Measurements from ENCODE around the gene INSRR. TPM values are rescaled to one million over a fixed set of nuclear protein-coding genes. Genes with fewer than 3 reads are reported as not detected.

Gene INSRR
- total RNA-seq, 1 donor from 2014 or later, result 0.45 TPM

DNA sequence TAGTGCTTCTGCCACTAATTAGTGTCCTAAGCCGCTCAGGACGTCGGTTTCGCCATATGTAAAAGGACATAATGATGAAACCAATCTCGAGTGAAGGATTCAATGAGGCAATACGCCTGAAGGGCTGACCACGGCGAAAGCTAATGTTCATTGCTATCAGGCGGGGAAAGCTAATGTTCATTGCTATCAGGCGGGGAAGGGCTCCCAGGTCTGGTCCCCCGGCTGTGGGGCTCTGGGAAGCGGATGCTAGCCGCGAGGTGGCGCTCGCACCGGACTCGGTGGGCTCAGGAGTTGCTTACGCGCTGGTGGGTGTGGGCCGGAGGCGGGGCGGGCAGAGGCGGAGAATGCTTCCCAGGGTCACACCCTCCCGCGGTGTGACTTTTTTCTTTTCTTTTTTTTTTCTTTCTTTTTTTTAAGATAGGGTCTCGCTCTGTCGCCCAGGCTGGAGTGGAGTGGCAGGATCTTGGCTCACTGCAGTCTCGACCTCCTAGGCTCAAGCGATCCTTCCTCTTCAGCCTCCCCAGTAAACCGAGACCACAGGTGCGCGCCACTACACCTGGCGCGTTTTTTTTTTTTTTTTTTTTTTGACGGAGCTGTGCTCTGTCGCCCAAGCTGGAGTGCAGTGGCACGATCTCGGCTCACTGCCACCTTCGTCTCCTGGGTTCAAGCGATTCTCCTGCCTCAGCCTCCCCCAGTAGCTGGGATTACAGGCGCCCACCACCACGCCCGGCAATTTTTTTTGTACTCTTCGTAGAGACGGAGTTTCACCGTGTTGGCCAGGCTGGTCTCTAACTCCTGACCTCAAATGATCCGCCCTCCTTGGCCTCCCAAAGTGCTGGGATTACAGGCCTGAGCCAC, 33.5 kb upstream of the INSRR start:
- TF ChIP-seq, protein P1, sequence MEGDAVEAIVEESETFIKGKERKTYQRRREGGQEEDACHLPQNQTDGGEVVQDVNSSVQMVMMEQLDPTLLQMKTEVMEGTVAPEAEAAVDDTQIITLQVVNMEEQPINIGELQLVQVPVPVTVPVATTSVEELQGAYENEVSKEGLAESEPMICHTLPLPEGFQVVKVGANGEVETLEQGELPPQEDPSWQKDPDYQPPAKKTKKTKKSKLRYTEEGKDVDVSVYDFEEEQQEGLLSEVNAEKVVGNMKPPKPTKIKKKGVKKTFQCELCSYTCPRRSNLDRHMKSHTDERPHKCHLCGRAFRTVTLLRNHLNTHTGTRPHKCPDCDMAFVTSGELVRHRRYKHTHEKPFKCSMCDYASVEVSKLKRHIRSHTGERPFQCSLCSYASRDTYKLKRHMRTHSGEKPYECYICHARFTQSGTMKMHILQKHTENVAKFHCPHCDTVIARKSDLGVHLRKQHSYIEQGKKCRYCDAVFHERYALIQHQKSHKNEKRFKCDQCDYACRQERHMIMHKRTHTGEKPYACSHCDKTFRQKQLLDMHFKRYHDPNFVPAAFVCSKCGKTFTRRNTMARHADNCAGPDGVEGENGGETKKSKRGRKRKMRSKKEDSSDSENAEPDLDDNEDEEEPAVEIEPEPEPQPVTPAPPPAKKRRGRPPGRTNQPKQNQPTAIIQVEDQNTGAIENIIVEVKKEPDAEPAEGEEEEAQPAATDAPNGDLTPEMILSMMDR (IDR thresholded peaks at IDR 0.05; ENCODE audit: unreplicated experiment), result peak; percentile 78
- peak; percentile 91 to 95 for DNase-seq (ENCODE audit: low spot score in 2 of 2, unreplicated experiment in 2 of 2)
- no peaks in the 10 kb centered on the region for H3K9me3 Mint-ChIP-seq
- no peak overlapping the region for H3K27ac Mint-ChIP-seq
- H3K36me3 Mint-ChIP-seq, result no peaks in the 10 kb centered on the region
- peaks cover 40% of the 10 kb centered on the region for H3K27me3 Mint-ChIP-seq (ENCODE audit: low read depth)
- H3K4me1 Mint-ChIP-seq, result peaks cover 37% of the 10 kb centered on the region
- H3K4me3 Mint-ChIP-seq, result peak overlapping the region; percentile 53

DNA sequence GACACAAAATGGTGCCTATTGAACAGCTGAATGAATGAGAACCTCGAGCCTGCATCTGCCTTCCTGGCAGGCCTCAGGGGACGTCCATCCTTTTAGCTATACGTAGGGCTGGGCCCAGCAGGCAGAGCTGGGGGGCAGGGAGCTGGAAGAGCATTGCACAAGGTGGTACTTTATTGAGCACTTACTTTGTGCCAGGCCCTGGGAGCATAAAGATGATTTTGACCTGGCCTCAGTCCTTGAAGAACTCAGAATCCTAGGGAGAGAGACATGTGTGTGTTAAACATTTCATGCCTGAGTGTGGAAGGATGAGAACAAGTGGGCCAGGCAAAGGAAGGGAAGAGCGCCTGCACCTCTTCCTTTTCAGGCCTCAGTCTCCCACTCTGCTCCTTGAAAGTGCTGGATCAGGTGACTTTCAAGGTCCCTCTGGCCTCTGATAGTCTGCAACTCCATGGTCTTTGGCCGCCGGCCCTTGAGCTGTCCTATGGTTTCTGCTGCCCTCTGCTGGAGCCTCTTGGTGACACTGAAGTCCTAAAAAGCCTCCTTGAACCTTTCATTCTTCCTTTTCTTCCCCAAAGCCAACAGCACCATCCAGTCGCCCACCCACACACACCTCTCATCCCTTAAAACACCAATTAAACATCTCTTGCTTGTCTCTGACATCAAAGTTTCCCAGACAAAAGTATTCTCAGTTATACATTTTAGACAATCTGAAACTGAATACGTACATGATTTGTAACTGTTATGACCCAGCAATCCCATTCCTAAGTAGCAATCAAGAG, 31.1 kb upstream of the INSRR start:
- H3K4me1 Mint-ChIP-seq, result peaks cover 24% of the 10 kb centered on the region
- no peaks in the 10 kb centered on the region for H3K36me3 Mint-ChIP-seq
- H3K9me3 Mint-ChIP-seq, result no peaks in the 10 kb centered on the region
- DNase-seq (ENCODE audit: low spot score in 2 of 2, unreplicated experiment in 2 of 2), result peak; percentile 53 to 79
- H3K27ac Mint-ChIP-seq, result no peak overlapping the region
- TF ChIP-seq, protein P1 (IDR thresholded peaks at IDR 0.05; ENCODE audit: unreplicated experiment), result peak; percentile 61
- peaks cover 50% of the 10 kb centered on the region for H3K27me3 Mint-ChIP-seq (ENCODE audit: low read depth)
- no peak overlapping the region for H3K4me3 Mint-ChIP-seq

DNA sequence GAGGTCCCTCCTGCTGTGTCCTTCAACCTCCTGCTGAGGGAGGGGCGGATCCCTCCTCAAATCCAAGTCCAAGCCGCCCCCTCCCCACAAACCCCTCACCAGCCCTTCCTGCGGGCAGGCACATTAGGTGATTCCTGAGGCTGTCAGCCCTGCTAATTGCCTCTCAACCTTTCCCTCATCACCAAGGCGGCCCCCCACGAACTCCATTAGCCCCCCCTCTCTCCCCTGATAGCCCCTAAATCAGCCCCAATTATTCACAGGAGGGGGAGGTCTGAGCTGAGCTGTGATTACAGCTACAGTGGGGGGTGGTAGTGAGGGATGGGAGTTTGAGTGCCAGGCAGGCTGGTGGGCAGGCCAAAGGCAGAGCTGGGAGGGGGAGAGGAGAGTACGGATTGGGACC, 28.8 kb upstream of the INSRR start:
- peaks cover 20% of the 10 kb centered on the region for H3K4me1 Mint-ChIP-seq
- no peak overlapping the region for H3K4me3 Mint-ChIP-seq
- no peaks in the 10 kb centered on the region for H3K36me3 Mint-ChIP-seq
- no peak for DNase-seq (ENCODE audit: low spot score in 2 of 2, unreplicated experiment in 2 of 2)
- H3K27ac Mint-ChIP-seq, result no peak overlapping the region
- H3K27me3 Mint-ChIP-seq (ENCODE audit: low read depth), result peaks cover 46% of the 10 kb centered on the region
- TF ChIP-seq, protein P1 (IDR thresholded peaks at IDR 0.05; ENCODE audit: unreplicated experiment), result no peak
- H3K9me3 Mint-ChIP-seq, result no peaks in the 10 kb centered on the region

DNA sequence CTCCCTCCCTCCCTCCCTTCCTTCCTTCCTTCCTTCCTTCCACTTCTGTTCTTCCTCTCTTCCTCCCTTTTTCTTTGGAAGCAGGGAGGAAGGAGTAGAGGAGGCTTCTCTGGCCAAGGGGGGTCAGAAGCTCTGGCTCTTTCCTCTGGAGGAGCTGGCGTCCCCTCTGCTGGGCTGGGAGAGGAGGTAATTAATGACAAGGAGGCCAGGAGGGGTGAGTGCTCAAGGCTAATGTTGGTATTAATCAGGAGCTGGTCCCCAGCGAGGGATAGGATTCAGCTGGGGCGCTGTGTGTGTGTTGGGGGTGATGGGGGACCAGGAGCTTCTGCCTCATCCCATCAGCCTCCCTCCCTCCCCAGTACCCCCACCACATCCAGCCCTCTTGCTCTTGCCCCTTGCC, 28.4 kb upstream of the INSRR start:
- H3K27me3 Mint-ChIP-seq (ENCODE audit: low read depth), result peaks cover 42% of the 10 kb centered on the region
- H3K4me3 Mint-ChIP-seq, result no peak overlapping the region
- TF ChIP-seq, protein P1 (IDR thresholded peaks at IDR 0.05; ENCODE audit: unreplicated experiment), result no peak
- no peaks in the 10 kb centered on the region for H3K36me3 Mint-ChIP-seq
- DNase-seq (ENCODE audit: low spot score in 2 of 2, unreplicated experiment in 2 of 2), result no peak
- H3K27ac Mint-ChIP-seq, result no peak overlapping the region
- peaks cover 20% of the 10 kb centered on the region for H3K4me1 Mint-ChIP-seq
- no peaks in the 10 kb centered on the region for H3K9me3 Mint-ChIP-seq

DNA sequence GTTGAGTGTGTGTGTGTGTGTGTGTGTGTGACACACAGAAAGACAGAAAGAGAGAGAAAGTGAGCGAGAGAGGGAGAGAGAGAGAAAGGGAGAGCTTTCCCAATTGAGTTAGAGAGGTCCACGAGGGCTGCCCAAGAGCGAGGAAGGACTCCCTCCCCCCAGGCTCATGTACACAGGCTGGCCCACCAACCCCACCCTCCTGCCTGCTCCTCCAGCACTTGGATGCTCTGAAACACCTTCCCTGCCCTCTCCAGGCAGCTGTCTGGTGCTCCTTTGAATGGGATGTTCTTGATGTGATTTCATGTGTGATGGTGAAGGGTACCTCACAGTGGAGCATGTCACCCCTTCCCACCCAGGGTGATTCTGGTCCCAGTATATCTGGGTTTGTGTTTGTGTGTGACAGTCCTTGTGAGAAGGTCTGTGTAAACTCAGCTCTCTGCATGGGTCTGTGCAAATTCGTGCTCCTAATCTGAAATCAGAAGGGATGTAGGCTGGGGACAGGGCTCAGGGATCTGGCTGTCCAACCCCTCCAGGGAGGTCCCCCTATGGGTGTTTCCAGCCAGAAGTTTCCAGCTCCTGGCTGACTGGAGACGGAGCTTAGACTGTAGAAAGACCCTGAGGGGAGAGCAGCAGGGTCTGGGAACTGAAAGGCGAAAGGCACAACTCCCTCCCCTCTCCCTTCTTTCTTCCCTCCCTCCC, 27.8 kb upstream of the INSRR start:
- Mint-ChIP-seq H3K36me3 (no peaks in the 10 kb centered on the region), H3K27ac (peak overlapping the region; percentile 58), H3K4me3 (no peak overlapping the region), H3K9me3 (no peaks in the 10 kb centered on the region), H3K4me1 (peaks cover 18% of the 10 kb centered on the region), H3K27me3 (ENCODE audit: low read depth) (peaks cover 36% of the 10 kb centered on the region)
- DNase-seq (ENCODE audit: low spot score in 2 of 2, unreplicated experiment in 2 of 2), result no peak
- TF ChIP-seq, protein P1 (IDR thresholded peaks at IDR 0.05; ENCODE audit: unreplicated experiment), result no peak

All from mesothelial cell of epicardium (in vitro differentiated cells).